HEK293 (cell line): ENCODE measurements around the gene KCNK1.
A peak's percentile ranks its signal among the peaks of the same experiment; 100 is the strongest.

Source experiments
- CTCF ChIA-PET: fragments of 350-600 bp; formaldehyde crosslinking; extraction: SDS; loops from one replicate; lab custom pipeline; 2021; ENCODE audit warnings: antibody characterized with exemption; lab: Yijun Ruan, JAX
- POLR2A ChIA-PET: fragments of 300-600 bp; formaldehyde crosslinking; extraction: SDS; loops from one replicate; lab custom pipeline; 2020; ENCODE audit warnings: antibody characterized with exemption, inconsistent platforms; lab: Yijun Ruan, JAX
- H3K27ac ChIP-seq: fragments of 200-500 bp; sonication (Bioruptor generic); 2 replicates; pipeline ENCODE4 v1.5.1; 2014; ENCODE audit warnings: low read depth, low read length, control low read depth, inconsistent platforms; ENCODE audit errors: extremely low read depth
- H3K36me3 ChIP-seq, 2 experiments: fragments of 200-500 bp in 1 of 2; sonication (Bioruptor generic) in 1 of 2; 1 replicate in 1 of 2; 2 replicates in 1 of 2; pipeline ENCODE4 v1.5.1; 2014 to 2017; ENCODE audit warnings: inconsistent platforms in 2 of 2, low read length in 2 of 2; ENCODE audit not compliant: control insufficient read depth in 2 of 2, insufficient read depth in 1 of 2
- H3K4me1 ChIP-seq: fragments of 200-500 bp; sonication (Bioruptor generic); 2 replicates; pipeline ENCODE4 v1.5.1; 2014; ENCODE audit warnings: mild to moderate bottlenecking, low read length, inconsistent platforms; ENCODE audit not compliant: control insufficient read depth, insufficient read depth
- H3K4me3 ChIP-seq: 2 replicates; pipeline ENCODE4 v1.5.1; 2011; ENCODE audit warnings: low read depth, mild to moderate bottlenecking, control low read depth, low read length, moderate library complexity
- H3K9me3 ChIP-seq: fragments of 200-500 bp; sonication (Bioruptor generic); 2 replicates; pipeline ENCODE4 v1.5.1; 2014; ENCODE audit warnings: low read depth, low read length, inconsistent platforms; ENCODE audit not compliant: control insufficient read depth, insufficient read depth
- GFI1B ChIP-seq: fragments of 450-650 bp; formaldehyde crosslinking; IDR thresholded peaks from 2 replicates; pipeline ENCODE4 v1.5.1; 2016; ENCODE audit warnings: missing biosample characterization, missing genetic modification characterization
- GLI4 ChIP-seq: fragments of 450-650 bp; formaldehyde crosslinking; IDR thresholded peaks from 2 replicates; pipeline ENCODE4 v1.5.1; 2016; ENCODE audit warnings: missing biosample characterization, missing genetic modification characterization
- KLF16 ChIP-seq: fragments of 450-650 bp; formaldehyde crosslinking; IDR thresholded peaks from 2 replicates; pipeline ENCODE4 v1.5.1; 2017; ENCODE audit warnings: missing biosample characterization, missing genetic modification characterization
- SP7 ChIP-seq: fragments of 450-650 bp; formaldehyde crosslinking; IDR thresholded peaks from 2 replicates; pipeline ENCODE4 v1.5.1; 2016; ENCODE audit warnings: missing biosample characterization, missing genetic modification characterization
- YY1 ChIP-seq: fragments of 450-650 bp; formaldehyde crosslinking; IDR thresholded peaks from 2 replicates; pipeline ENCODE4 v1.5.1; 2018; ENCODE audit warnings: missing biosample characterization, missing genetic modification characterization
- ZBTB7A ChIP-seq: fragments of 450-650 bp; formaldehyde crosslinking; IDR thresholded peaks from 2 replicates; pipeline ENCODE4 v1.5.1; 2016; ENCODE audit warnings: low read depth, missing biosample characterization, missing genetic modification characterization
- ZNF121 ChIP-seq: fragments of 450-650 bp; formaldehyde crosslinking; IDR thresholded peaks from 2 replicates; pipeline ENCODE4 v1.5.1; 2016; ENCODE audit warnings: missing biosample characterization, missing genetic modification characterization
- ZNF24 ChIP-seq: fragments of 450-650 bp; formaldehyde crosslinking; IDR thresholded peaks from 2 replicates; pipeline ENCODE4 v1.5.1; 2016; ENCODE audit warnings: missing biosample characterization, missing genetic modification characterization
- ZNF391 ChIP-seq: fragments of 450-650 bp; formaldehyde crosslinking; IDR thresholded peaks from 2 replicates; pipeline ENCODE4 v1.5.1; 2016; ENCODE audit warnings: low read depth, missing biosample characterization, missing genetic modification characterization, borderline replicate concordance
- ZNF398 ChIP-seq: fragments of 450-650 bp; formaldehyde crosslinking; IDR thresholded peaks from 2 replicates; pipeline ENCODE4 v1.5.1; 2017; ENCODE audit warnings: missing biosample characterization, missing genetic modification characterization
- ZNF501 ChIP-seq: fragments of 450-650 bp; formaldehyde crosslinking; IDR thresholded peaks from 2 replicates; pipeline ENCODE4 v1.5.1; 2016; ENCODE audit warnings: missing biosample characterization, missing genetic modification characterization
- ZNF560 ChIP-seq: fragments of 450-650 bp; formaldehyde crosslinking; IDR thresholded peaks from 2 replicates; pipeline ENCODE4 v1.5.1; 2017; ENCODE audit warnings: missing biosample characterization, missing genetic modification characterization, borderline replicate concordance
- ZNF610 ChIP-seq: fragments of 450-650 bp; formaldehyde crosslinking; IDR thresholded peaks from 2 replicates; pipeline ENCODE4 v1.5.1; 2016; ENCODE audit warnings: missing biosample characterization, missing genetic modification characterization, borderline replicate concordance
- ZNF645 ChIP-seq: fragments of 450-650 bp; formaldehyde crosslinking; IDR thresholded peaks from 2 replicates; pipeline ENCODE4; 2016; ENCODE audit warnings: missing biosample characterization, missing genetic modification characterization
- ZNF692 ChIP-seq: fragments of 450-650 bp; formaldehyde crosslinking; IDR thresholded peaks from 2 replicates; pipeline ENCODE4 v1.5.1; 2016; ENCODE audit warnings: missing biosample characterization, missing genetic modification characterization
- ZNF785 ChIP-seq: fragments of 450-650 bp; formaldehyde crosslinking; IDR thresholded peaks from 2 replicates; pipeline ENCODE4 v1.5.1; 2016; ENCODE audit warnings: missing biosample characterization, missing genetic modification characterization
- ZNF792 ChIP-seq: fragments of 450-650 bp; formaldehyde crosslinking; IDR thresholded peaks from 2 replicates; pipeline ENCODE4 v1.5.1; 2016; ENCODE audit warnings: missing biosample characterization, missing genetic modification characterization
- ZNF843 ChIP-seq: fragments of 450-650 bp; formaldehyde crosslinking; IDR thresholded peaks from 2 replicates; pipeline ENCODE4 v1.5.1; 2016; ENCODE audit warnings: missing biosample characterization, missing genetic modification characterization
- ZXDB ChIP-seq: fragments of 450-650 bp; formaldehyde crosslinking; IDR thresholded peaks from 2 replicates; pipeline ENCODE4 v1.5.1; 2016; ENCODE audit warnings: missing biosample characterization, missing genetic modification characterization
- TF ChIP-seq, protein P1 (sequence below): sonication (generic); formaldehyde crosslinking; IDR thresholded peaks from 2 replicates; pipeline ENCODE4 v1.8.1; 2022; ENCODE audit warnings: mild to moderate bottlenecking, moderate library complexity, missing genetic modification reagents
- TF ChIP-seq, protein P2 (sequence below): fragments of 450-650 bp; formaldehyde crosslinking; IDR thresholded peaks from 2 replicates; pipeline ENCODE4 v1.5.1; 2016; ENCODE audit warnings: missing biosample characterization, missing genetic modification characterization
- TF ChIP-seq, protein P3 (sequence below): fragments of 450-650 bp; IDR thresholded peaks from 2 replicates; pipeline ENCODE4 v1.5.1; 2018; ENCODE audit warnings: missing biosample characterization, missing genetic modification characterization
- TF ChIP-seq, protein P4 (sequence below): fragments of 450-650 bp; formaldehyde crosslinking; IDR thresholded peaks from 2 replicates; pipeline ENCODE4 v1.5.1; 2016; ENCODE audit warnings: missing biosample characterization, missing genetic modification characterization
- TF ChIP-seq, protein P5 (sequence below): fragments of 450-650 bp; formaldehyde crosslinking; IDR thresholded peaks from 2 replicates; pipeline ENCODE4 v1.5.1; 2017; ENCODE audit warnings: missing biosample characterization, missing genetic modification characterization

The KCNK1 gene

DNA sequence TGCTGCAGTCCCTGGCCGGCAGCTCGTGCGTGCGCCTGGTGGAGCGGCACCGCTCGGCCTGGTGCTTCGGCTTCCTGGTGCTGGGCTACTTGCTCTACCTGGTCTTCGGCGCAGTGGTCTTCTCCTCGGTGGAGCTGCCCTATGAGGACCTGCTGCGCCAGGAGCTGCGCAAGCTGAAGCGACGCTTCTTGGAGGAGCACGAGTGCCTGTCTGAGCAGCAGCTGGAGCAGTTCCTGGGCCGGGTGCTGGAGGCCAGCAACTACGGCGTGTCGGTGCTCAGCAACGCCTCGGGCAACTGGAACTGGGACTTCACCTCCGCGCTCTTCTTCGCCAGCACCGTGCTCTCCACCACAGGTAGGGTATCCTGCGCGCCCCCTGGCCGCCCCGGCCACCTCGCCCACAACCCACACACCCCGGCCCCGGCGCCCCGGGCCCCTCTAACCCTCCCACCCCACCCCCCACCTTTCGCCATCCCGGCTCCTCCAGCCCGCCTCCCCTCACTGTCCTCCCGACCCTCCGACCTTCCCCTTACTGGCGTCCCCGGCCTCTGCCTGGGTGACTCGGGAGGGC is 352 bp downstream of the KCNK1 start:
- POLR2A ChIA-PET: interaction anchor here (0.5 to 1.7 kb wide), 9 partner anchors 12 to 173 kb away, joined by 3 to 9 read pairs (median 3); no protein-coding TSS in a partner anchor
- Histone ChIP-seq H3K4me1 (peaks cover 3% of the 10 kb centered on the region; the same call in 1 of the 2 replicates), H3K36me3 (peaks cover 8 to 13% of the 10 kb centered on the region in 2 experiments; a peak in 2 of 3 replicates), H3K4me3 (peak overlapping the region; percentile 94), H3K27ac (peak overlapping the region; percentile 79), H3K9me3 (no peaks in the 10 kb centered on the region)
- CTCF ChIA-PET: interaction anchor here (0.7 to 1.7 kb wide), 4 partner anchors 8 to 173 kb away, joined by 3 to 7 read pairs (median 4); no protein-coding TSS in a partner anchor
- TF ChIP-seq ZNF843 (tag by site-specific recombination) (peak; percentile 14; the same call in 1 of the 2 replicates), ZNF391 (tag by site-specific recombination) (peak; percentile 37; the same call in 1 of the 2 replicates), ZBTB7A (tag by site-specific recombination) (0 out of 2 replicates have a peak, but pooled peaks have one; percentile 60), ZNF610 (tag by site-specific recombination) (peak; percentile 44; the same call in 1 of the 2 replicates), ZNF121 (no peak), ZNF692 (tag by site-specific recombination) (peak; percentile 10; the same call in 1 of the 2 replicates), ZNF560 (no peak), ZNF398 (tag by site-specific recombination) (peak; percentile 41; the same call in 1 of the 2 replicates), ZXDB (tag by site-specific recombination) (peak; percentile 10; the same call in 1 of the 2 replicates), ZNF501 (tag by site-specific recombination) (0 out of 2 replicates have a peak, but pooled peaks have one; percentile 20), ZNF645 (peak; percentile 83; the same call in 1 of the 2 replicates), YY1 (tag by site-specific recombination) (peak; percentile 54; the same call in 1 of the 2 replicates), ZNF785 (tag by site-specific recombination) (peak; percentile 61; the same call in 1 of the 2 replicates), GLI4 (tag by site-specific recombination) (peak; percentile 78; the same call in 1 of the 2 replicates), ZNF24 (0 out of 2 replicates have a peak, but pooled peaks have one; percentile 19), GFI1B (no peak), SP7 (tag by site-specific recombination) (peak; percentile 9; the same call in 1 of the 2 replicates), ZNF792 (tag by site-specific recombination) (0 out of 2 replicates have a peak, but pooled peaks have one; percentile 67), KLF16 (tag by site-specific recombination) (peak; percentile 86)
- TF ChIP-seq, protein P1, sequence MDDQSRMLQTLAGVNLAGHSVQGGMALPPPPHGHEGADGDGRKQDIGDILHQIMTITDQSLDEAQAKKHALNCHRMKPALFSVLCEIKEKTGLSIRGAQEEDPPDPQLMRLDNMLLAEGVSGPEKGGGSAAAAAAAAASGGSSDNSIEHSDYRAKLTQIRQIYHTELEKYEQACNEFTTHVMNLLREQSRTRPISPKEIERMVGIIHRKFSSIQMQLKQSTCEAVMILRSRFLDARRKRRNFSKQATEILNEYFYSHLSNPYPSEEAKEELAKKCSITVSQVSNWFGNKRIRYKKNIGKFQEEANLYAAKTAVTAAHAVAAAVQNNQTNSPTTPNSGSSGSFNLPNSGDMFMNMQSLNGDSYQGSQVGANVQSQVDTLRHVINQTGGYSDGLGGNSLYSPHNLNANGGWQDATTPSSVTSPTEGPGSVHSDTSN: 0 out of 2 replicates have a peak, but pooled peaks have one; percentile 45
- TF ChIP-seq, protein P2, sequence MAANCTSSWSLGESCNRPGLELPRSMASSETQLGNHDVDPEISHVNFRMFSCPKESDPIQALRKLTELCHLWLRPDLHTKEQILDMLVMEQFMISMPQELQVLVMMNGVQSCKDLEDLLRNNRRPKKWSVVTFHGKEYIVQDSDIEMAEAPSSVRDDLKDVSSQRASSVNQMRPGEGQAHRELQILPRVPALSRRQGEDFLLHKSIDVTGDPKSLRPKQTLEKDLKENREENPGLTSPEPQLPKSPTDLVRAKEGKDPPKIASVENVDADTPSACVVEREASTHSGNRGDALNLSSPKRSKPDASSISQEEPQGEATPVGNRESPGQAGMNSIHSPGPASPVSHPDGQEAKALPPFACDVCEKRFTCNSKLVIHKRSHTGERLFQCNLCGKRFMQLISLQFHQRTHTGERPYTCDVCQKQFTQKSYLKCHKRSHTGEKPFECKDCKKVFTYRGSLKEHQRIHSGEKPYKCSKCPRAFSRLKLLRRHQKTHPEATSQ (tag by site-specific recombination): peak; percentile 73
- TF ChIP-seq, protein P3, sequence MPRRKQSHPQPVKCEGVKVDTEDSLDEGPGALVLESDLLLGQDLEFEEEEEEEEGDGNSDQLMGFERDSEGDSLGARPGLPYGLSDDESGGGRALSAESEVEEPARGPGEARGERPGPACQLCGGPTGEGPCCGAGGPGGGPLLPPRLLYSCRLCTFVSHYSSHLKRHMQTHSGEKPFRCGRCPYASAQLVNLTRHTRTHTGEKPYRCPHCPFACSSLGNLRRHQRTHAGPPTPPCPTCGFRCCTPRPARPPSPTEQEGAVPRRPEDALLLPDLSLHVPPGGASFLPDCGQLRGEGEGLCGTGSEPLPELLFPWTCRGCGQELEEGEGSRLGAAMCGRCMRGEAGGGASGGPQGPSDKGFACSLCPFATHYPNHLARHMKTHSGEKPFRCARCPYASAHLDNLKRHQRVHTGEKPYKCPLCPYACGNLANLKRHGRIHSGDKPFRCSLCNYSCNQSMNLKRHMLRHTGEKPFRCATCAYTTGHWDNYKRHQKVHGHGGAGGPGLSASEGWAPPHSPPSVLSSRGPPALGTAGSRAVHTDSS (tag by site-specific recombination): no peak
- TF ChIP-seq, protein P4, sequence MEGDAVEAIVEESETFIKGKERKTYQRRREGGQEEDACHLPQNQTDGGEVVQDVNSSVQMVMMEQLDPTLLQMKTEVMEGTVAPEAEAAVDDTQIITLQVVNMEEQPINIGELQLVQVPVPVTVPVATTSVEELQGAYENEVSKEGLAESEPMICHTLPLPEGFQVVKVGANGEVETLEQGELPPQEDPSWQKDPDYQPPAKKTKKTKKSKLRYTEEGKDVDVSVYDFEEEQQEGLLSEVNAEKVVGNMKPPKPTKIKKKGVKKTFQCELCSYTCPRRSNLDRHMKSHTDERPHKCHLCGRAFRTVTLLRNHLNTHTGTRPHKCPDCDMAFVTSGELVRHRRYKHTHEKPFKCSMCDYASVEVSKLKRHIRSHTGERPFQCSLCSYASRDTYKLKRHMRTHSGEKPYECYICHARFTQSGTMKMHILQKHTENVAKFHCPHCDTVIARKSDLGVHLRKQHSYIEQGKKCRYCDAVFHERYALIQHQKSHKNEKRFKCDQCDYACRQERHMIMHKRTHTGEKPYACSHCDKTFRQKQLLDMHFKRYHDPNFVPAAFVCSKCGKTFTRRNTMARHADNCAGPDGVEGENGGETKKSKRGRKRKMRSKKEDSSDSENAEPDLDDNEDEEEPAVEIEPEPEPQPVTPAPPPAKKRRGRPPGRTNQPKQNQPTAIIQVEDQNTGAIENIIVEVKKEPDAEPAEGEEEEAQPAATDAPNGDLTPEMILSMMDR (tag by site-specific recombination): peak; percentile 53; the same call in 1 of the 2 replicates
- TF ChIP-seq, protein P5, sequence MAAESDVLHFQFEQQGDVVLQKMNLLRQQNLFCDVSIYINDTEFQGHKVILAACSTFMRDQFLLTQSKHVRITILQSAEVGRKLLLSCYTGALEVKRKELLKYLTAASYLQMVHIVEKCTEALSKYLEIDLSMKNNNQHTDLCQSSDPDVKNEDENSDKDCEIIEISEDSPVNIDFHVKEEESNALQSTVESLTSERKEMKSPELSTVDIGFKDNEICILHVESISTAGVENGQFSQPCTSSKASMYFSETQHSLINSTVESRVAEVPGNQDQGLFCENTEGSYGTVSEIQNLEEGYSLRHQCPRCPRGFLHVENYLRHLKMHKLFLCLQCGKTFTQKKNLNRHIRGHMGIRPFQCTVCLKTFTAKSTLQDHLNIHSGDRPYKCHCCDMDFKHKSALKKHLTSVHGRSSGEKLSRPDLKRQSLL: peak; percentile 87; the same call in 1 of the 2 replicates
